GM12865 (cell line): Measurements from ENCODE around the gene ABR.
A peak's percentile ranks its signal among the peaks of the same experiment; 100 is the strongest.

Experiments used
- DNase-seq: peaks from one replicate; pipeline ENCODE4 v3.0.0; 2010; ENCODE audit warnings: low read depth
- H3K4me3 ChIP-seq: 2 replicates; pipeline ENCODE4 v1.5.1; 2011; ENCODE audit warnings: mild to moderate bottlenecking, low read depth, low read length, control low read depth
- TF ChIP-seq, protein P1 (sequence below): IDR thresholded peaks from 2 replicates; pipeline ENCODE4 v1.5.1; 2011; ENCODE audit warnings: low read length, control low read depth, low read depth, inconsistent platforms; ENCODE audit not compliant: insufficient read depth; ENCODE audit errors: missing control alignments

ABR gene

GRCh38 chr17:1171953-1172352 is 7.8 kb downstream of the ABR start:
- TF ChIP-seq, protein P1, sequence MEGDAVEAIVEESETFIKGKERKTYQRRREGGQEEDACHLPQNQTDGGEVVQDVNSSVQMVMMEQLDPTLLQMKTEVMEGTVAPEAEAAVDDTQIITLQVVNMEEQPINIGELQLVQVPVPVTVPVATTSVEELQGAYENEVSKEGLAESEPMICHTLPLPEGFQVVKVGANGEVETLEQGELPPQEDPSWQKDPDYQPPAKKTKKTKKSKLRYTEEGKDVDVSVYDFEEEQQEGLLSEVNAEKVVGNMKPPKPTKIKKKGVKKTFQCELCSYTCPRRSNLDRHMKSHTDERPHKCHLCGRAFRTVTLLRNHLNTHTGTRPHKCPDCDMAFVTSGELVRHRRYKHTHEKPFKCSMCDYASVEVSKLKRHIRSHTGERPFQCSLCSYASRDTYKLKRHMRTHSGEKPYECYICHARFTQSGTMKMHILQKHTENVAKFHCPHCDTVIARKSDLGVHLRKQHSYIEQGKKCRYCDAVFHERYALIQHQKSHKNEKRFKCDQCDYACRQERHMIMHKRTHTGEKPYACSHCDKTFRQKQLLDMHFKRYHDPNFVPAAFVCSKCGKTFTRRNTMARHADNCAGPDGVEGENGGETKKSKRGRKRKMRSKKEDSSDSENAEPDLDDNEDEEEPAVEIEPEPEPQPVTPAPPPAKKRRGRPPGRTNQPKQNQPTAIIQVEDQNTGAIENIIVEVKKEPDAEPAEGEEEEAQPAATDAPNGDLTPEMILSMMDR, result no peak
- DNase-seq, result no peak
- no peak overlapping the region for H3K4me3 ChIP-seq

DNA sequence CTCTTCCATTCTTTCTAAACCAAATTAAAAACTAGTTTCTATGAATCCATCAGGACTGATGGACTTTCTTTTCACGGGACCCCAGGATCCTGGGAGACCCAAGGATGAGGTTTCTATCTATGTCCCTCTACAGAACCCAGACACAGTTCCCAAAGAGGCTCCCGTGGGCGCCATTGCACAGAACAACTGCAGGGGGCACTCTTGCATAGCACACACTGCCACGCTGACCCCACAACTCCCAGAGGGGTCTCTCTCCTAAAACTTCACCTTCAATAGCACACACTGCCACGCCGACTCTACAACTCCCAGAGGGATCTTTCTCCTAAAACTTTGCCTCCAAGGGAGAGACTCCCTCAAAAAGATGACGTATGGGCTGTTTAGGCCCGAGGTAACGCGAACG is 9.0 kb downstream of the ABR start:
- no peak for DNase-seq
- TF ChIP-seq, protein P1, result peak; percentile 28
- H3K4me3 ChIP-seq, result no peak overlapping the region

DNA sequence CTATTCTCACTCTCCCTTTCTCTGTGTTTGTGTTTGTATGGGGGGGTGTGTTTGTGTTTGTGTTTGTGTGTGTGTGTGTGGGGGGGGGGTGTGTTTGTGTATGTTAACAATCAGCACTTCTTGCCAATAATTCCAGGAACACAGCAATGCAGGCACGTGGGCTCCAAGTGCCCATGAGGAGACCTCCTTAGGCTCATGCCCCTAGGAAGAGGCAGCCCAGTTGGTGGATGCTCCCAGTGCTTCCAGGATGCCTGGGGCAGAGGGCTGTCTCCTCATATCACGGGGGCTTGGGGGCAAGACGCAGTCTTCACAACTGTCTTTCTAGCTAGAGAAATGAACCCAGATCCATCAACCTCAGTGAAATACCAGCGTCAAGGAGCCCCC is 9.9 kb downstream of the ABR start:
- no peak overlapping the region for H3K4me3 ChIP-seq
- no peak for DNase-seq
- TF ChIP-seq, protein P1, result no peak

DNA sequence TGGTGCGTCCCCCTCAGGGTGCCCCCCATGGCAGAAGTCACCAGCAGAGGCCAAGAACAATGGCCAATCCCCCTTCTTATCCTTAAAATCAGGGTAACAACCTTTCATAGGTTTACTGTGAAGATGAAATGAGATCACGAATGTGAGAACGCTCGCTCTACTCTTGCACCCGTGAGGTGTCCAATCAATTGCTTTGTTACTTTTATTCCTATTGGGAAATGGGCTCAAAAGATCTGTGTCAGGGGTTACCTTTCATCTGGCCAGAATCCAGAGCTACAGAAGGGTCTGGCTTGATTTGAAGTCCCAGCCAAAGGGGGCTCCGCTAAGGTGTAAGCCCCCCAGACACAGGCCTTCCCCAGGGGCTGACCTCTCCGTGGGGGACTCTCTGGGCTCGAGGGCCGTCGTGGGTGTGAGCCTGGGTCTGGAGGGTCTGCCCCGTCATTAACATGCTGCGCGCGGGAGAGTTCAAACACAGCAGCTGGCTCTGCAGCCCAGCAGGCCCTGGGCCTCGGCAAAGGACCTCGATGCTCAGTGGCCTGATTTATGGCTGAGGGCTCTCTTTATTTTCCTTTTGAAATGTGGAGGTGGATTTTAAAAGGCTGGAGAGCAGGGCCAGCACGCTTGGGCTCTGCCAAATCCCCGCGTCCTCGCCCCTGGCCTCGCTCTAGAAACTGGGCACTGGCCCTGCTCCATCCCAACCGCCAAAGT is 10.4 kb downstream of the ABR start:
- no peak overlapping the region for H3K4me3 ChIP-seq
- TF ChIP-seq, protein P1, result no peak
- DNase-seq, result no peak

DNA sequence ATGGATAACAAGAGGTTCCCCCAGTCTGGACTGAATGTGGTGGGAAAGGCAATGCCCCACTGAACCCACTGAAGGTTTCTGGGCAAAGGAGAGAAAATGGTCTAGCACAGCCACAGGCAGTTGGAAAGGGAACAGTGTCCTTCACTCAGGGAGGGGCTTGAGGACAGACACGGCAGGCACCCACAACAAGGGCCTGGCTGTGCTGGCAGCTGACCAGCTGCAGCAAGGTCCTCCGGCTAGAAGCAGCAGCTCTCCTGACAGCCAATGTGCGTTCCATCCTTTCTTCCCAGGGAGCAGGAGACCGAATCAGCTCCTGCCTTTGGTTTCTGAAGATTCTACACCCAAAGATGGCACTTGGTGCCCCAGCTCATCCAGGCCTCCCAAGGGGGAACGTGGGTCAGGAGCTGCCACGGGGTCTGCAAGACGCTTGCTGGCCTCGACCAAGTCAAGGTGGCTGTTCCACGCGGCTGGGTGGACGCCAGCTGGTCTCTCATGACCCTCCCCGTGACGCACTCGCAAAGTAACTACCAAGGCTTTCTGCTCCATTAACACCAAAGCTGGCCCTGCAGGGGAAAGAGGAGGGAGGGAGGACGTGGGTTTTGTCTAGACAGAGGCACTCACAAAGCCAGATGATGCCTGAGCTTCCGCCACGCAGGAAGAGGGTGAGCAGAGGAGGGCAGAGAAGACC is 11.1 kb downstream of the ABR start:
- TF ChIP-seq, protein P1, result no peak
- DNase-seq, result no peak
- H3K4me3 ChIP-seq, result no peak overlapping the region

DNA sequence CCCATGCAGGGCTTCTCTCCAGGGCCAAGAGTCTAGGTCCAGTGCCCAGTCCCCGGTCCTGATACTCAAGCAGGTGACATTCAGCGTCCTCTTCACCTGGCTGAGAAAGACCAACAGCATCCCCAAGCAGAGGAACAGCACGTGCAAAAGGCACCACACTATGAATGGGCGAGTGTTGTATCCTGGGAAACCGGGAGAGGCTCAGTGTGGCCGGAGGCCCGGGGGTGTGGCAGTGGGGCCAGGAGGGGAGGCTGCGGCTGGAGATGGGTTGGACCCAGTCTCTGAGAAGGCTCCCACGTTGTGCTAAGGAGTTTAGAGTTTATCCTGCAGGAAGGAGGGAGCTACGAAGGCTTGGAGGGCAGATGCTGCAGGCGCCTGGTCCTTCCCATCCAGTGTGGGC is 13.5 kb downstream of the ABR start:
- no peak overlapping the region for H3K4me3 ChIP-seq
- no peak for DNase-seq
- TF ChIP-seq, protein P1, result no peak
